ENCODE measurements around the gene CERS3. TPM values are rescaled to one million over a fixed set of nuclear protein-coding genes. Genes with fewer than 3 reads are reported as not detected.

Gene CERS3
- total RNA-seq, 2 experiments from 2014 or later = 1.3 to 1.8 TPM

GRCh38 chr15:100525436-100525835 is 3.3 kb downstream of the CERS3 start:
- intact Hi-C loops (cut with DNase I, micrococcal nuclease) = no loop called here
- no peak overlapping the region for H3K27ac Mint-ChIP-seq
- TF ChIP-seq CTCF (IDR thresholded peaks at IDR 0.05) = no peak
- H3K36me3 Mint-ChIP-seq (ENCODE audit: low read depth) = peaks cover 7% of the 10 kb centered on the region
- ChIA-PET CTCF (no interaction called here), POLR2A (interaction anchor here (0.6 kb wide), 1 partner anchor 101 kb away, joined by 3 read pairs; no protein-coding TSS in a partner anchor)
- Histone ChIP-seq H3K27ac (ENCODE audit: low read depth in 1 of 2, low read length in 2 of 2) (no peak overlapping the region), H3K27me3 (ENCODE audit: control insufficient read depth in 1 of 2, insufficient read depth in 2 of 2, low read length in 2 of 2) (no peaks in the 10 kb centered on the region), H3K4me3 (ENCODE audit: low read length) (no peak overlapping the region), H3K36me3 (ENCODE audit: insufficient read depth, low read length) (no peaks in the 10 kb centered on the region), H3K9me3 (ENCODE audit: control insufficient read depth in 1 of 2, insufficient read depth in 1 of 2, low read length in 2 of 2) (no peaks in the 10 kb centered on the region), H3K4me1 (ENCODE audit: insufficient read depth, low read length) (peaks cover 10% of the 10 kb centered on the region)
- ATAC-seq (ENCODE audit: poor library complexity) = no peak
- no peaks in the 10 kb centered on the region for H3K27me3 Mint-ChIP-seq
- no peak overlapping the region for H3K4me3 Mint-ChIP-seq
- H3K9me3 Mint-ChIP-seq = no peaks in the 10 kb centered on the region
- peaks cover 24% of the 10 kb centered on the region for H3K4me1 Mint-ChIP-seq (ENCODE audit: low read depth)
- no peak for DNase-seq

DNA sequence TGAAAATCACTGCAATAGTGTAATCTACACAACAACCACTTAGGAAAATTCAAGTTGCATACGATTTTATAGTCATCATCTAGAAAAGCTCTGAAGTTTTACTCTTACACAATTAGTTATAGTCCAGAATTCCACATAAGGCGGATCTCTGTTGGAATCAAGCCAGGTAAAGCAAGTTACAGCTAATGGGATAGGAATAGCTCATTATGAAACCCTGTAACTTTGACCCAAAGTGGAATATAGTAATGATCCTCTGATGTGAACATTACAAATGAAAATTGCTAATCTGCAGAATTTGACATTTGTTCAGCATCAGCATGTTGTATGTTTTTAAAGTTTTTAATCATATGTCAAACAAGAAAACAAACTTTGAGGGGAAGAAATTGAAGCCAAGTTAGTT is 4.4 kb downstream of the CERS3 start:
- CTCF ChIA-PET = no interaction called here
- intact Hi-C loops (cut with DNase I, micrococcal nuclease) = no loop called here
- H3K4me3 Mint-ChIP-seq = no peak overlapping the region

GRCh38 chr15:100521907-100522306 is 6.8 kb downstream of the CERS3 start:
- H3K4me1 Mint-ChIP-seq (ENCODE audit: low read depth) = peaks cover 23% of the 10 kb centered on the region
- H3K36me3 Mint-ChIP-seq (ENCODE audit: low read depth) = no peaks in the 10 kb centered on the region
- no peak overlapping the region for H3K27ac ChIP-seq (ENCODE audit: low read depth in 1 of 2, low read length in 2 of 2)
- no peak overlapping the region for H3K4me3 ChIP-seq (ENCODE audit: low read length)
- no peaks in the 10 kb centered on the region for H3K9me3 Mint-ChIP-seq
- intact Hi-C loops (cut with DNase I, micrococcal nuclease) = no loop called here
- H3K4me3 Mint-ChIP-seq = no peak overlapping the region
- DNase-seq (no peak), ATAC-seq (ENCODE audit: poor library complexity) (no peak)
- no peaks in the 10 kb centered on the region for H3K9me3 ChIP-seq (ENCODE audit: control insufficient read depth in 1 of 2, insufficient read depth in 1 of 2, low read length in 2 of 2)
- POLR2A ChIA-PET = no interaction called here
- no peaks in the 10 kb centered on the region for H3K27me3 ChIP-seq (ENCODE audit: control insufficient read depth in 1 of 2, insufficient read depth in 2 of 2, low read length in 2 of 2)
- H3K36me3 ChIP-seq (ENCODE audit: insufficient read depth, low read length) = no peaks in the 10 kb centered on the region
- CTCF ChIA-PET = no interaction called here
- no peak for TF ChIP-seq CTCF (IDR thresholded peaks at IDR 0.05)
- no peak overlapping the region for H3K27ac Mint-ChIP-seq
- H3K27me3 Mint-ChIP-seq = no peaks in the 10 kb centered on the region
- peaks cover 18% of the 10 kb centered on the region for H3K4me1 ChIP-seq (ENCODE audit: insufficient read depth, low read length)

More for the DNA sequence above, 4.4 kb downstream of the CERS3 start:
- no peak overlapping the region for H3K4me3 ChIP-seq (ENCODE audit: low read length)
- no peak overlapping the region for H3K27ac ChIP-seq (ENCODE audit: low read depth in 1 of 2, low read length in 2 of 2)
- Mint-ChIP-seq H3K27ac (no peak overlapping the region), H3K9me3 (no peaks in the 10 kb centered on the region), H3K27me3 (no peaks in the 10 kb centered on the region), H3K4me1 (ENCODE audit: low read depth) (peaks cover 23% of the 10 kb centered on the region), H3K36me3 (ENCODE audit: low read depth) (peaks cover 4% of the 10 kb centered on the region)
- TF ChIP-seq CTCF (IDR thresholded peaks at IDR 0.05) = no peak
- peaks cover 18% of the 10 kb centered on the region for H3K4me1 ChIP-seq (ENCODE audit: insufficient read depth, low read length)
- no peaks in the 10 kb centered on the region for H3K9me3 ChIP-seq (ENCODE audit: control insufficient read depth in 1 of 2, insufficient read depth in 1 of 2, low read length in 2 of 2)
- no peak for ATAC-seq (ENCODE audit: poor library complexity)
- no peaks in the 10 kb centered on the region for H3K36me3 ChIP-seq (ENCODE audit: insufficient read depth, low read length)
- no peaks in the 10 kb centered on the region for H3K27me3 ChIP-seq (ENCODE audit: control insufficient read depth in 1 of 2, insufficient read depth in 2 of 2, low read length in 2 of 2)
- POLR2A ChIA-PET = no interaction called here
- no peak for DNase-seq
